Smooth muscle cell (in vitro differentiated cells): ENCODE measurements around the gene TXNDC11. TPM values are rescaled to one million over a fixed set of nuclear protein-coding genes. Genes with fewer than 3 reads are reported as not detected.

Experiments used
- DNase-seq: peaks from one replicate; lab custom pipeline; 2025; ENCODE audit not compliant: unreplicated experiment; lab: John Stamatoyannopoulos, UW
- H2AFZ ChIP-seq: fragments of 200-600 bp; sonication (generic); 2 replicates; pipeline ENCODE4 v1.6.0; 2016; ENCODE audit warnings: antibody characterized with exemption, low read depth, mild to moderate bottlenecking
- H3F3A ChIP-seq: fragments of 200-600 bp; sonication (generic); 2 replicates; pipeline ENCODE4 v1.6.0; 2017; ENCODE audit warnings: antibody characterized with exemption, low read depth
- H3K27ac ChIP-seq: fragments of 200-600 bp; sonication (generic); 2 replicates; pipeline ENCODE4 v1.5.1; 2016; ENCODE audit warnings: low read depth, mild to moderate bottlenecking
- H3K27me3 ChIP-seq: fragments of 200-600 bp; sonication (generic); 2 replicates; pipeline ENCODE4 v1.6.1; 2016; ENCODE audit warnings: low read depth, mild to moderate bottlenecking
- H3K36me3 ChIP-seq: fragments of 200-600 bp; sonication (generic); 2 replicates; pipeline ENCODE4 v1.5.1; 2016; ENCODE audit warnings: low read depth
- H3K4me1 ChIP-seq: fragments of 200-600 bp; sonication (generic); 2 replicates; pipeline ENCODE4 v1.5.1; 2016; ENCODE audit warnings: low read depth
- H3K4me2 ChIP-seq: fragments of 200-600 bp; sonication (generic); 2 replicates; pipeline ENCODE4 v1.6.0; 2016; ENCODE audit warnings: mild to moderate bottlenecking
- H3K4me3 ChIP-seq: fragments of 200-600 bp; sonication (generic); 2 replicates; pipeline ENCODE4 v1.5.1; 2016; ENCODE audit warnings: mild to moderate bottlenecking
- H3K79me2 ChIP-seq: fragments of 200-600 bp; sonication (generic); 2 replicates; pipeline ENCODE4 v1.6.0; 2016; ENCODE audit warnings: low read depth, mild to moderate bottlenecking
- H3K9ac ChIP-seq: fragments of 200-600 bp; sonication (generic); 2 replicates; pipeline ENCODE4 v1.6.0; 2016; ENCODE audit warnings: low read depth
- H3K9me3 ChIP-seq: fragments of 200-600 bp; sonication (generic); replicated peaks from 2 replicates; pipeline ENCODE4 v1.5.1; 2016; ENCODE audit warnings: low read depth
- H4K20me1 ChIP-seq: fragments of 200-600 bp; sonication (generic); 2 replicates; pipeline ENCODE4 v1.6.0; 2016; ENCODE audit warnings: low read depth
- WGBS: methylation state at CpG from one replicate; pipeline ENCODE4 v1.1.7; 2016; ENCODE audit warnings: low lambda C conversion rate; 5-methylcytosine and 5-hydroxymethylcytosine counted together
- polyA plus RNA-seq: library from polyadenylated mRNA; unstranded; fragments of >200 nt; fragmentation: Nextera tagmentation; extraction: Ambion mirVana; gene quantifications from 2 replicates; pipeline ENCODE4 v1.2.1, GENCODE V29; 2016
- total RNA-seq: library from RNA; depleted of rRNA; stranded (reverse); fragments of >200 nt; gene quantifications from 2 replicates; pipeline ENCODE4 v1.2.3, GENCODE V29; 2014
- TF ChIP-seq, protein P1 (sequence below): fragments of 200-600 bp; sonication (generic); IDR thresholded peaks from 2 replicates; pipeline ENCODE4 v1.5.1; 2017; ENCODE audit warnings: borderline replicate concordance, mild to moderate bottlenecking, antibody characterized with exemption; ENCODE audit not compliant: insufficient read depth, poor library complexity, severe bottlenecking

The TXNDC11 gene
- total and polyA plus RNA-seq, 2 experiments from 2014 or later = 27.3 to 30.8 TPM

DNA sequence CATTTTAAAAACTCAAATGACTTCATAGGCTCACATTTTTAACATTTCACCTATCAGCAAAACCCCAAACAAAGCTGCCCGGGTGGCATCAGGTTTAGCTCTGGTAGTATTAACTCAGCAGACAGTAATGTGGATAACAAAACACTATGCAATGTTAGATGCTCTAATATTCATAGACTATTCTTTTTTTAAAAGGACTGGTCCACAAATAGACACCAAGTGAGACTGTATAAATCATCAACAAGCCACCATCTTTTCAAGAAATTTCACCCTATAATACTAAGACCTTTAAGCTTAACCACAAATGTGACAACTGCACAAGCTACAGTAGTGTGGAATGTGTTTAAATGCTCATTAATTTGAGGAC is 54.2 kb downstream of the TXNDC11 start:
- Histone ChIP-seq H2AFZ (no peak overlapping the region), H3K4me2 (no peak overlapping the region), H3K9me3 (no peaks in the 10 kb centered on the region), H3K4me1 (peaks cover 10% of the 10 kb centered on the region), H3K79me2 (peaks cover 3% of the 10 kb centered on the region), H3K4me3 (no peak overlapping the region), H3K36me3 (peaks cover 24% of the 10 kb centered on the region), H3K27ac (no peak overlapping the region), H3F3A (peaks cover 9% of the 10 kb centered on the region), H4K20me1 (peaks cover 88% of the 10 kb centered on the region), H3K27me3 (no peaks in the 10 kb centered on the region), H3K9ac (no peak overlapping the region)
- no peak for DNase-seq
- TF ChIP-seq, protein P1, sequence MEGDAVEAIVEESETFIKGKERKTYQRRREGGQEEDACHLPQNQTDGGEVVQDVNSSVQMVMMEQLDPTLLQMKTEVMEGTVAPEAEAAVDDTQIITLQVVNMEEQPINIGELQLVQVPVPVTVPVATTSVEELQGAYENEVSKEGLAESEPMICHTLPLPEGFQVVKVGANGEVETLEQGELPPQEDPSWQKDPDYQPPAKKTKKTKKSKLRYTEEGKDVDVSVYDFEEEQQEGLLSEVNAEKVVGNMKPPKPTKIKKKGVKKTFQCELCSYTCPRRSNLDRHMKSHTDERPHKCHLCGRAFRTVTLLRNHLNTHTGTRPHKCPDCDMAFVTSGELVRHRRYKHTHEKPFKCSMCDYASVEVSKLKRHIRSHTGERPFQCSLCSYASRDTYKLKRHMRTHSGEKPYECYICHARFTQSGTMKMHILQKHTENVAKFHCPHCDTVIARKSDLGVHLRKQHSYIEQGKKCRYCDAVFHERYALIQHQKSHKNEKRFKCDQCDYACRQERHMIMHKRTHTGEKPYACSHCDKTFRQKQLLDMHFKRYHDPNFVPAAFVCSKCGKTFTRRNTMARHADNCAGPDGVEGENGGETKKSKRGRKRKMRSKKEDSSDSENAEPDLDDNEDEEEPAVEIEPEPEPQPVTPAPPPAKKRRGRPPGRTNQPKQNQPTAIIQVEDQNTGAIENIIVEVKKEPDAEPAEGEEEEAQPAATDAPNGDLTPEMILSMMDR = no peak
- 88% methylated on average over 1 of the region's 1 CpG for WGBS

DNA sequence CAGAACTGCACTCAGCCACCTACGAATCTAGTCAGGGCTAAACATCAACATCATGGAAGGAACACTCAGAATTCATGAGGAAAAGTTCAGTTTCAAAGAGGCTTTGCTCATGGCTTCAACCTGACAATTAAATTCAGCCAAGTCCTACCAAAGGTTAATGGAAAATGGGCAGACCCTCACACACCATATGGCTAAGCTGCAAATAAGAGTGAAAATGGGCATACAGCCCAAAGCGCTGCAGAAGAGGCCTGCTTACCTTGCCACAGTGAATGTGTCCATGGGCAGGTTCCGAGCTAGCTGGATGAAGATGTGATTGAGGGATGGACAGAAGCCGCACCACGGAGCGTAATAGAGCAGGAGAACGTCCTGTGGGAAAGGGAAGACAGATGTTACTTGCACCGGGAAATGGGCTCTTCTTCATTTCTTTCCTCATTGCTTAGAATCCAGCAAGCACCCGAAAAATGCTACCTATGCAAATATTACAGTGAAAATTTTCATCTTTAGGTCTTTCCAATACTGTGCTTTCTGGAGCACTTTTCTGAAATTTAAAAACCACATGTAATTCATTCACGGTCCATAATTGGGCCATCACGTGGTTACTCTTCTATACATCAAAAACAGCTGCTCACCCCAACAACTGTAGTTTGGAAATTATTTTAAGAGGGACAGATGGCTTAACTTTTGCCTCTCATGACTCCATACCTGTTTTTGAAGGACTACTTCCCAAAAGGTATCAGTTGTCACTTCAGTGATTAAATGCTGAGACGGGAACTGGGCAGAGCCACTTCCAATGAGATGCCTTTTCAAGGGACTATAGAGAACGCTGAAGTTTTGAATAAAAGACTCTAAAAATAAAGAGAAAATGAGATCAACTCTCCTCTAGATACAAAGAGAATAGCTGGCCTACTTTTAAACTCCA is 54.8 kb downstream of the TXNDC11 start:
- TF ChIP-seq, protein P1 = no peak
- Histone ChIP-seq H3K36me3 (peaks cover 24% of the 10 kb centered on the region), H2AFZ (no peak overlapping the region), H3K9me3 (no peaks in the 10 kb centered on the region), H4K20me1 (peaks cover 90% of the 10 kb centered on the region), H3K4me2 (no peak overlapping the region), H3K27ac (no peak overlapping the region), H3K4me3 (no peak overlapping the region), H3F3A (peaks cover 15% of the 10 kb centered on the region), H3K79me2 (peaks cover 3% of the 10 kb centered on the region), H3K9ac (no peak overlapping the region), H3K4me1 (peaks cover 10% of the 10 kb centered on the region), H3K27me3 (no peaks in the 10 kb centered on the region)
- no peak for DNase-seq
- 98% methylated on average over 13 of the region's 13 CpGs for WGBS

DNA sequence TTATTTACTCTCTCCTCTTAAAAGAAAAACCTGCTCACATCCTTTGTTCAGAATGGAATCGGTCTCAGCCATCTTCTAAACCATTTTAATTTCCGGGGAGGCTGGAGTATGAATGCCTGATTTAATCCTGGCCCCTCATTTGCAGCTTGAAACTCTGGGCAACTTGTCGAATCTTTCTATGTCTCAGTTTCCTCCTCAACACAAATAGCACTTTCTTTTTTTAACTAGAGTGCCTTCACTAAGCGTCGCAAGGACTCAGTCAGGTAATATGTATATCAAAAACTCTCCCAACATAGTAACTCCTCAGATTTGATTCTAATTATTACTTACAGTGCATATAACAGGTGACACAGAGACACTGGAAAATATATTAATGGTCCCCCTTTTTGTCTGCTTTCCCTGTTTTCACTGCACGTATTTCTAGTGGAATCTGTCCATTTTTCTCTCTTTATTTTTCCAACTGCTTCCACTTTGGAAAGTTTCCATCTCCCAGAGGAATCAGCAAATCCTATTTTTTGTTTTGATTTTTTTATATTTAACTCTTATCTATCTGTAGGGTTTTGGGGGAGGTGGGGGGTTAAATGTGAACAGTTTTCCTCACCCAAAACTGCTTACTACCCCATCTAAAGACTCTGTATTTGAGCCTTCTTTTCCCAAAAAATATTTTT is 55.8 kb downstream of the TXNDC11 start:
- H3F3A ChIP-seq = peaks cover 17% of the 10 kb centered on the region
- no peak overlapping the region for H3K4me3 ChIP-seq
- no peaks in the 10 kb centered on the region for H3K9me3 ChIP-seq
- H3K9ac ChIP-seq = no peak overlapping the region
- peaks cover 90% of the 10 kb centered on the region for H4K20me1 ChIP-seq
- no peak for DNase-seq
- WGBS = 92% methylated on average over 6 of the region's 6 CpGs
- H3K27me3 ChIP-seq = no peaks in the 10 kb centered on the region
- H3K27ac ChIP-seq = peak overlapping the region; percentile 2
- H3K4me1 ChIP-seq = peaks cover 10% of the 10 kb centered on the region
- no peak overlapping the region for H2AFZ ChIP-seq
- TF ChIP-seq, protein P1 = no peak
- H3K4me2 ChIP-seq = no peak overlapping the region
- H3K79me2 ChIP-seq = peaks cover 3% of the 10 kb centered on the region
- H3K36me3 ChIP-seq = peaks cover 20% of the 10 kb centered on the region
